ENCODE results near the gene RAET1G. TPM values are rescaled to one million over a fixed set of nuclear protein-coding genes. Genes with fewer than 3 reads are reported as not detected.
"Not testable (repeated sequence)": the region's sequence is repeated elsewhere in the genome, so short reads cannot be mapped to it uniquely, and the experiment has no call there.

RAET1G gene
- total RNA-seq, 1 donor from 2014 or later: 2.2 TPM

- DNase-seq (ENCODE audit: low spot score): peak; percentile 35
Observed at GRCh38 chr6:149897015-149897697, 25.8 kb downstream of the RAET1G start.

DNA sequence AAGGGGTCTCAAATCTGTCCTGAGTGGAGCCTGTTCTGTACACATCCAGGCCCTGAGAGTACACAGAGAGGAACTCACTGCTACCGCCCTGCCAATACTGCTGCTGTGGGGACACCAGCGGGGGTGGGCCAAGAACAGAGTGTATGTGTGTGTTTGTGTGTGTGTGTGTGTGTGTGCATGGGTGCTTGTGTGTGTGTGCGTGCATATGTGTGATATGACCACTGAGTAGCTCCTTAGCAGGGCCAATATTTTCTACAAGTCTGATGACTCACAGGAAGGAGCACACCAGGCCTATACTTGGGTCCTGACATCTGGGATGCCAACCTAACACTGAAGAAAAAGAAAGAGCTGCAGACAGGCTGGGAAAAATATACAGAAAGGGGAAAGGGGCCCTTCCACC is 26.4 kb downstream of the RAET1G start:
- DNase-seq (ENCODE audit: low spot score): no peak

GRCh38 chr6:149895833-149896271 is 27.1 kb downstream of the RAET1G start:
- no peak for DNase-seq (ENCODE audit: low spot score)

DNA sequence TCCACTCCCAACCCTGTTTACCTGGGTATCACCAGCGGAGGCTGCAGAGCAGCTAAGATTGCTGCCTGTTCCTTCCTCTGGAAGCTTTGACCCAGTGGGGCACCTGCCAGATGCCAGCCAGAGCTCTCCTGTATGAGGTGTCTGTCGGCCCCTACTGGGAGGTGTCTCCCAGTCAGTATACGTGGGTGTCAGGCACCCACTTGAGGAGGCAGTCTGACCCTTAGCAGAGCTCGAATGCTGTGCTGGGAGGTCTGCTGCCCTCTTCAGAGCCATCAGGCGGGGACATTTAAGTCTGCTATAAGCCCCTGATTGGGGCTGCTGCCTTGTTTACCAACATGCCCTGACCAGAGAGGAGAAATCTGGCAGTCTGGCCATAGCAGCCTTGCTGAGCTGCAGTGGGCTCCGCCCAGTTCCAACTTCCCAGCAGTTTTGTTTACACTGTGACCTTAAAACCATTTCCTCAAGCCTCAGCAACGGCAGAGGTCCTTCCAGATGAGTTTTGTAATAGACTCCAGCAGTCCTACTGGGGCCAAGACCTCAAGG is 27.8 kb downstream of the RAET1G start:
- DNase-seq (ENCODE audit: low spot score): peak; percentile 56

GRCh38 chr6:149891864-149892263 is 31.1 kb downstream of the RAET1G start:
- DNase-seq (ENCODE audit: low spot score): not testable (repeated sequence)

DNA sequence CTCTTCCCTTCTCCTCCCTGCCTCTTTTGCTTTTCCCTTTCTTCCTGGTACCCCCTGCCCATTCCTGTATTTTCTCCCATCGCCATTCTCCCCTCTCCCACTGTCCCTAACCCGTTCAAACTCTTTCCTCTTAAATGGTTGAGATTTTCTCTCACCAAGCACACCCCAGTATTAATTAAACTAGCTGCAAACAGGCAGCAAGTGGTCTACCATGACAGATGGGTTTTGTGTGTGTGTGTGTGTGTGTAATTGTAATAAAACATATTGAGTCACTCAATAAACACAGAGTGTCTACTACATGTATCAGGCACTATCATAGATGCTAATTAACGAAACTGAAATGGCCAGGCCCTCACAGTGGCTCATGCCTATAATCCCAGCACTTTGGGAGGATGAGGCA is 31.7 kb downstream of the RAET1G start:
- DNase-seq (ENCODE audit: low spot score): no peak

- DNase-seq (ENCODE audit: low spot score): no peak
Observed at GRCh38 chr6:149890629-149891045, 32.3 kb downstream of the RAET1G start.

GRCh38 chr6:149889326-149889725 is 33.6 kb downstream of the RAET1G start:
- no peak for DNase-seq (ENCODE audit: low spot score)

- no peak for DNase-seq (ENCODE audit: low spot score)
Observed at GRCh38 chr6:149888659-149889058, 34.3 kb downstream of the RAET1G start.

DNA sequence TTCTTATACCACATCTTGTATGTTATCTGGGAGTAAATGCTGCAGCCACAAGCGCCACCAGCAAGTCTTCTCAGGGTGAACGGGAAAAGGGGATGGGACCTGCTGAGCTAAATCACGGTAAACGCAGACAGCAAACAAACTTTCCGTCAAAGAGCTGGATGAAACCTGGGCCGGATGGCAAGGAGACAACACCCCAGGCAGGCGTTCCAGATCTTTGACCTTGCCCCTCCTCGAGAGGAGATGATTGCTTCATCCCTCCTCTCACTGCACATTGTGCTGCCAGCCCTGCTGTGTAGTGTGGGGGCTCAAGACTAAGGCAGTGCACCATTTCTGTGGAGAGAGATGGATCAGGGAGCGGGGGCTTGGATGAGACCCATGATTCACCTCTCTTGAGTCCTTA is 34.8 kb downstream of the RAET1G start:
- no peak for DNase-seq (ENCODE audit: low spot score)

DNA sequence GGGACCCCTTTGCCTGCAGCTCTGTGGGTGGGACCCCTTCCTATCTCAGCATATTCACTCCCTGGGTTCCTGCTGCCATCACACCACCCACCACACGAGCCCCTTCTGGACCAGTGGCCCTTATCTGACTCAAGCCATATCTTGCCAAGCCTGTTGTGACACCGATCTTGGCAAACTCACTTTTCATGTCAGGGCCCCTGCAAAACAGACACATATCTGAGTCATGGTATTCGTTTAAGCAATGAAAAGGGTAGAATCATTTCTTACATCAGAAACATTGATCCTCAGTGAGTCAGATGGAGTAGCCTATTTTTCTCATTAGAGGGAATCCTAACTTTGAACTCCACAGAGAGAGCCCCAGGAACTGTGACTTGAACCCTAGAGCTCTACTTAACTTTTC is 35.6 kb downstream of the RAET1G start:
- no peak for DNase-seq (ENCODE audit: low spot score)

DNA sequence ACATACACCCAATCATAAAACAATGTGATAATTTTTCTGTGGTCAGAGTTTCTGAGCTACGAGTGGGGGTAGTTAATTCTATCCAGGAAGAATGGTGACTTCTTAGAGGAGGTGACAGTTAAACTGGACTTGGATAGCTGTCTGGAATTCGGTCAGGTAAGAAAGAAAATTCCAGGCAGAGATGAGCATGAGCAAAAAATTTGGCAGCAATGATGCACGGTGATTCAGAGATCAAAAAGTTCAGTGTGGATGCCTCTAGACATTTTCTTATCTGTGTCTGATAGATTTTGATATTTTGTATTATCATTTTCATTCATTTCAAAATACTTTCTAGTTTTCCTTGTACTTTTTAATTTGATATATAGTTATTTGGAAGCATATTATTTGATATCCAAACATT is 37.0 kb downstream of the RAET1G start:
- DNase-seq (ENCODE audit: low spot score): no peak

DNA sequence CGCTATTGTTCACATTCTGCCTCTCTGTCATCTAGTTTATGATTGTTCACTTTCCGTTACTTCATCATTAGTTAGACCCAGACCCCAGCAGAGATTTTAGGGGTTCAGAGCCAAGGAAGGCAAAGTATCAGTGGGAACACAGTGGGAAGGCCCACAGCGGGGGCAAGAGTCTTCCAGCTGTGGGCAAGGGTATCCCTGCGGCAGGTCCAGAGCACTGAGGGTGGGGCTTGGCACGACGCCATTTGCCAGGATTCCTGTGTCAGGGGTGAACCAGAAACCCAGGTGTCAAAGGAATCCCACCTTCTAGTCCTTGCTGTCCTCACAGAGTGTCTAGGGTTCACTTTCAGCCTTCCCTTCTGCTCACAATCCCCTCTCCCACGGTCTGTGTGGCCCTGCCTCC is 38.3 kb downstream of the RAET1G start:
- no peak for DNase-seq (ENCODE audit: low spot score)

- peak; percentile 35 for DNase-seq (ENCODE audit: low spot score)
Observed at GRCh38 chr6:149884215-149884614, 38.7 kb downstream of the RAET1G start.

DNA sequence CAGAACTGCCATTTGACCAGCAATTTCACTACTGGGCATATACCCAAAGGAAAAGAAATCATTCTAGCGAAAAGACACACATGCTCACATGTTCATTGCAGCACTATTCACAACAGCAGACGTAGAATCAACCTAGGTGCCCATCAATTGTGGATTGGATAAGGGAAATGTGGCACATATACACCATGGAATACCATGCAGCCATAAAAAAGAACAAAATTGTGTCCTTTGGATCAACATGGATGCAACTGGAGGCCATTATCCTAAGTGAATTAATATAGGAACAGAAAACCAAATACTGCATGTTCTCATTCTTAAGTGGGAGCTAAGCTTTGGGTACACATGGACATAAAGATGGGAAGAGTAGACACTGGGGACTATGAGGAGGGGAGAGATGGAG is 41.1 kb downstream of the RAET1G start:
- no peak for DNase-seq (ENCODE audit: low spot score)

- DNase-seq (ENCODE audit: low spot score): no peak
Observed at GRCh38 chr6:149881066-149881766, 41.7 kb downstream of the RAET1G start.

DNA sequence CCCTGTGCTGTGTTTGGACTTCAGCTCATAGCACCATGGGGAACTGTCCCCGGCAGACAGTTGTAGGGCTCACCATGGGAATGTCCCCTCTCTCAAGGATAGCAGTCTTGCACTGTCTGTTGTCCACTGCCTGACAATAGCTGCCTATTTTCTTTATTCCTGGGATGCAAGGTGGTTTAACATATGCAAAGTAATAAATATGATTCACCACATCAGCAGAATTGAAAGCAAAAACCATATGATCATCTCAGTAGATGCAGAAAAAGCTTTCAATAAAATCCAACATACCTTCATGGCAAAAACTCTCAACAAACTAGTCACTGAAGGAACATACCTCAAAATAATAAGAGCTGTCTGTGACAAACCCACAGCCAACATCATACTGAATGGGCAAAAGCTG is 45.3 kb downstream of the RAET1G start:
- DNase-seq (ENCODE audit: low spot score): no peak

DNA sequence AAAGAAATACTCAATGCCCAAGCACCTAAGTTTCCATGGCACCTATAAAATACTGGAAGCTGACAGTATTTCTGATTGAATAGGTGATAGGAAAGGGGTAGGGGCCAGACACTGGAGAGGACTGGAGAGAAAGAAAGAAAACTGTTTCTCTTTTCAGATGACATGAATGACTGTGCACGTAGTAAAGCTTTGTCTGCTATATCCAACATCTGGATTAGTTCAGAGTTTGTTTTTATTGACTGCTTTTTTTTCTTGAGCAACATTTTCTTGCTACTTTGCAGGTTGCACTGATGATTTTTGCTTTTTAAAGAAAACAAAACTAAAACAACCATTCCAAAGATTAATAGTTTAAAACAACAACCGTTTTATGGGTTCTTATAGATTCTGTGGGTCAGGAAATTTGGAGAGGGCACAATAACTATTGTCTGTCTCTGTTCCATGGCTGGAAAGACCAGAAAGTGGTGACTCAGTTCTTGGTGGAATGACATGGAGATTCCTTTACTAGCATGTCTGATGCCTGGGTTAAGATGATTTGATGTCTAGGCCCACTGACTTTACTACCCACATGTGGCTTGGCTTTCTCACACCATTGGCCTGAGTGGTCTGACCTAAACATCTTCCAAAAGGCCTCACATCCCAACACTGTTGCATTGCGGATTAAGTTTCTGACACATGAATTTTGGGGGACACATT is 46.5 kb downstream of the RAET1G start:
- no peak for DNase-seq (ENCODE audit: low spot score)

DNA sequence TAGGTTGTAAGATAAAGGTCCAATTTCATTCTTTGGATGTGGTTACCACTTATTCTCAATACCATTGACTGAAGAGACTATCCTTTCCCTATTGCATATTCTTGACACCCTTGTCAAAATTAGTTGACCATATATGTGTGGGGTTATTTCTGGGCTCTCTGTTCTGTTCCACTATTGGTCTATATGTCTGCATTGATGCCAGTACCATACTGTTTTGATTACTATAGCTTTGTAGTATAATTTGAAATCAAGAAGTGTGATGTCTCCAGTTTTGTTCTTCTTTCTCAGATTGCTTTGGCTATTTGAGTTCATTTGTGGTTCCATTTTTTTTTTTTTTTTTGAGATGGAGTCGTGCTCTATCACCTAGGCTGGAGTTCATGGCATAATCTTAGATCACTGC is 50.7 kb downstream of the RAET1G start:
- no peak for DNase-seq (ENCODE audit: low spot score)

DNA sequence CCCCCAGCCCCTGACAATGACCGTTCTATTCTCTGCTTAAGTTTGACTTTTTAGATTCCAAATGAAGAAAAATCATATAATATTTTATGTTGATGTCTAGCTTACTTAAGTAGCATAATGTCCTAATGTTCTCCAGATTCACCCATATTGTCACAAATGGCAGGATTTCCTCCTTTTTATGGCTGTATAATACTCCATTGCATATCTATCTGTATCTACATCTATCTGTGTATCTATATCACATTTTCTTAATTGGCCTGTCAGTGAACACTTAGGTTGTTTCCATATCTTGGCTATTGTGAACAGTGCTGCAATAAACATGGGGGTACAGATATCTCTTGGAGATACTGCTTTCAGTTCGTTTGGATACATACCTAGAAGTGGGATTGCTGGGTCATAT is 51.7 kb downstream of the RAET1G start:
- no peak for DNase-seq (ENCODE audit: low spot score)

GRCh38 chr6:149869275-149869892 is 53.5 kb downstream of the RAET1G start:
- DNase-seq (ENCODE audit: low spot score): no peak
